ENCODE measurements around the gene ADTRP. TPM values are rescaled to one million over a fixed set of nuclear protein-coding genes. Genes with fewer than 3 reads are reported as not detected.

Gene ADTRP
- total RNA-seq, 2 donors from 2014 or later, result 0.74 to 1.0 TPM

DNA sequence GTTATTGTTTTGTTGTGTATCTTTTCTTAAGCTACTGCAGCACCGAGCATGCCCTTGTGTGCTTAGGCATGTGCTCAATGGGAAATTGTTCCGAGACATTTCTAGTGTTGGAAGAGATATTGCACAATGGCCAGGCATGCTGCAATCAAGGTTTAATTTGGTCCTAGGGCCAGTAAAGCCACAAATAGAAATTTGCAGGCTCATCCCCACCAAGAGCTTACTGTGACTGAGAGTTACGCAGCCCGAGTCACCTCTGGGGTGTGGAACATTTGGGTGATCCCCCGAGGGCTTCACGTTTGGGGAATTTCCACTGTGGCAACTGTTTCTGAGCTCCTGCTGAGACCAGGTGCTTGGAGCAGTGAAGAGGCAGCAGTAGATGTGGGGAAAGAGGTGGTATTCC is 65.8 kb downstream of the ADTRP start:
- intact Hi-C loops (cut with DNase I), result no loop called here
- TF ChIP-seq POLR2A (IDR thresholded peaks at IDR 0.05) (no peak), POLR2AphosphoS5 (IDR thresholded peaks at IDR 0.05) (no peak)
- TF ChIP-seq, protein P1, sequence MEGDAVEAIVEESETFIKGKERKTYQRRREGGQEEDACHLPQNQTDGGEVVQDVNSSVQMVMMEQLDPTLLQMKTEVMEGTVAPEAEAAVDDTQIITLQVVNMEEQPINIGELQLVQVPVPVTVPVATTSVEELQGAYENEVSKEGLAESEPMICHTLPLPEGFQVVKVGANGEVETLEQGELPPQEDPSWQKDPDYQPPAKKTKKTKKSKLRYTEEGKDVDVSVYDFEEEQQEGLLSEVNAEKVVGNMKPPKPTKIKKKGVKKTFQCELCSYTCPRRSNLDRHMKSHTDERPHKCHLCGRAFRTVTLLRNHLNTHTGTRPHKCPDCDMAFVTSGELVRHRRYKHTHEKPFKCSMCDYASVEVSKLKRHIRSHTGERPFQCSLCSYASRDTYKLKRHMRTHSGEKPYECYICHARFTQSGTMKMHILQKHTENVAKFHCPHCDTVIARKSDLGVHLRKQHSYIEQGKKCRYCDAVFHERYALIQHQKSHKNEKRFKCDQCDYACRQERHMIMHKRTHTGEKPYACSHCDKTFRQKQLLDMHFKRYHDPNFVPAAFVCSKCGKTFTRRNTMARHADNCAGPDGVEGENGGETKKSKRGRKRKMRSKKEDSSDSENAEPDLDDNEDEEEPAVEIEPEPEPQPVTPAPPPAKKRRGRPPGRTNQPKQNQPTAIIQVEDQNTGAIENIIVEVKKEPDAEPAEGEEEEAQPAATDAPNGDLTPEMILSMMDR (IDR thresholded peaks at IDR 0.05), result no peak
- H3K4me3 ChIP-seq, result no peak overlapping the region
- H3K4me1 ChIP-seq (replicated peaks), result no peaks in the 10 kb centered on the region
- H3K36me3 ChIP-seq, result no peaks in the 10 kb centered on the region
- no peak for DNase-seq (ENCODE audit: low spot score)
- no peaks in the 10 kb centered on the region for H3K27me3 ChIP-seq (replicated peaks; ENCODE audit: insufficient read depth)
- no peak overlapping the region for H3K27ac ChIP-seq
- no peaks in the 10 kb centered on the region for H3K9me3 ChIP-seq
- 73% methylated on average over 6 of the region's 6 CpGs for WGBS

DNA sequence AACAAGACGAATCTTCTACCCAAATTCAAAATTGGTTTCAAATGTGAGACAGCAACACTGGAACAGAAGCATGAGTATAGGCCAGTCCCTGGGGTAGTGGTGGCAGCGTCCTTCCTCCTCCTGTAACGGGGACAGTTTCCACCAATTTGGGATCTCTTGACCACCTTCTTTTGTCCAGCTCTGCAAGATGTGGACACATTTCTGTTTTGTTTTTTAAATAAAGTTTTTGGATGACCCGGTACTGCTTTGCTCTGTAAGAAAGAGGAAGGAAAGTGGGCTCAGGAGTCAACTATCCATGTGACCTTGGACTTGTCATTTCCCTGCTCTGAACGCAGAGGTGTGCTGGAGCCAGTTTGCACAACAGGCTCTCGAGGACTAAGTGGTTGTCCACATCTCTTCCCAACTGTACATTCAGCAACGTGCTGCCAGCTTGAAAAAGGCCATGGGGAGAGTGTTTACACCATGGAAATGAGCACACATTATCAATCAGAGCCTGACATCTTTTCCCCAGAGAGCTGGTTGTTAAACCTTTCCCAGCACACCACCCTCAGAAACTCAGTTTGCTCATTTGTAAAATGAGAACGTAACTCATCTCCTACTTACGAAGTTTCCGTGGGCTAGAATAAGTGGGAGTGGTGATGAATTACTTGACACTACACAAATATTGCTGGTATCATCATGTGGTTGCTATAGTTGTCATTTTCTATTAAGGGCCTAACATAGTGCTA is 66.5 kb downstream of the ADTRP start:
- Histone ChIP-seq H3K27me3 (replicated peaks; ENCODE audit: insufficient read depth) (no peaks in the 10 kb centered on the region), H3K27ac (no peak overlapping the region), H3K36me3 (no peaks in the 10 kb centered on the region), H3K4me3 (no peak overlapping the region), H3K9me3 (no peaks in the 10 kb centered on the region), H3K4me1 (replicated peaks) (no peaks in the 10 kb centered on the region)
- WGBS, result 76% methylated on average over 10 of the region's 10 CpGs
- TF ChIP-seq, protein P1 (IDR thresholded peaks at IDR 0.05), result no peak
- TF ChIP-seq POLR2AphosphoS5 (IDR thresholded peaks at IDR 0.05), result no peak
- no peak for TF ChIP-seq POLR2A (IDR thresholded peaks at IDR 0.05)
- intact Hi-C loops (cut with DNase I), result no loop called here
- DNase-seq (ENCODE audit: low spot score), result no peak

DNA sequence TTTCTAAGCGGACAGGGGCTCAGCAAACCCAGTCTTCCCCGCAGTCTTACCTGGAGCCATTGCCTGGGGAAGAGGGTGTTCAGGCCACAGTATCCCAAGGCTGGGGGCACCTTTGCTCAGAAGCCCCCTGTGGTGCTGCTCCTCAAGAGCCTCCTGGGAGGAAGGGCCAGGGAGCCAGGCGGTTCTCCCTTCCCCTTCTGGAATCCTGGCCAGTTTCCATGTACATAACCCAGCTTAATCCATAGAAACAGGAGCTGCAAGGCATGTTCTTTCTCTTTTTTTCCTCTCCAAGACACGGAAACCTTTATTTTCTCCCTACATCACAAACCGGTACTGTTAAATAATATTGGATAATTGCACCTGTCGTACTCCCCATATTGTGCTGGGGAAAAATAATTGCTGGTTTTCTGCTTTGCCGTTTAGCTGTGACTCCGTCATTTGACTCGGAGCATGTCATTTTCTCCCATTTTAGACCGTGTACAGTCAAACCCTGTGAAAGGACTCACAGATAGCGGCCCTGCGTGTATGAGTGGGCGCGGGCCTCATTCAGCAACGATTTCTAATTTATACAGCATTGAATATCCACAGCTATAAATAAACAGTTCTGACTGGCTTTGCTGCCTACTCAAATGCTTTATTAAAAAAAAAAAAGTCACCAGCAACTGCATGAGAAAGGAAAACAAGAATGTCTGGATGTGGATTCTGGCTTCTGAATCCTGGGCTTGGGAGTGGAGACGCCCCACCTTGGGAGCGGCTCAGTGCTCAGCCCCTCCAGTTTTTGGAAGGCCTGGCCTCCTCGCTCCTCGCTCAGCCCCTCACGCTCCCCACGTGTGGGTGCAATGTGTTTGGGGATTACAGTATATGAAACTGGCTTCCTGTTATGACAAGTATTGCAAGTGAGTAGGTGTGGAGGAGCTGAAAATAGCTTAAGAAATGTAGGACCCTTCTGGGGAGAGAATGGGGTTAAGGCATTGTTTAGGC is 67.3 kb downstream of the ADTRP start:
- H3K9me3 ChIP-seq, result no peaks in the 10 kb centered on the region
- no peak overlapping the region for H3K27ac ChIP-seq
- TF ChIP-seq, protein P1 (IDR thresholded peaks at IDR 0.05), result no peak
- TF ChIP-seq POLR2AphosphoS5 (IDR thresholded peaks at IDR 0.05) (no peak), POLR2A (IDR thresholded peaks at IDR 0.05) (no peak)
- H3K36me3 ChIP-seq, result no peaks in the 10 kb centered on the region
- no peaks in the 10 kb centered on the region for H3K4me1 ChIP-seq (replicated peaks)
- no peaks in the 10 kb centered on the region for H3K27me3 ChIP-seq (replicated peaks; ENCODE audit: insufficient read depth)
- no peak for DNase-seq (ENCODE audit: low spot score)
- H3K4me3 ChIP-seq, result no peak overlapping the region
- 61% methylated on average over 21 of the region's 21 CpGs for WGBS
- intact Hi-C loops (cut with DNase I), result no loop called here

DNA sequence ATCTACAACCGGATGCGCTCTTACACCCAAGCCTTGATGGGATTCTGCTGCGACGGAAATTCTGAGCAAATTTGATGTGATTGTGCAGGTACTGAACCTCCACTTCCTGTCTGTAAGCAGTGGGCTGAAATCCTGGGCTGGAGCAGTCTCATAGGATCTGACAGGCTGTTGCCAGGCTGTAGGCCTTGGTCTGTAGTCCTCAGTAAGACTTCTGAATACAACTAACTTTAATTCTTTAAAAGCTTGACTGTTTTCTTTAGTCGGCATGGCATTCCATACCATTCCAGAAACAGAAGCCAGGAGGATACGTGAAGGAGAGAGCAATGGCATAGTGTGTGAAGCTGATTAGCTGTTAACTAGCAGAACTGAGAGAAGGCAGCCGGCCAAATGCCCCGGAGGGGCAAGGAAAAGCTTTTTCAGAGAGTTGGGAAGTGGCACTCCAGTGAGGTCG is 68.3 kb downstream of the ADTRP start:
- H3K27ac ChIP-seq, result no peak overlapping the region
- no peaks in the 10 kb centered on the region for H3K4me1 ChIP-seq (replicated peaks)
- H3K36me3 ChIP-seq, result no peaks in the 10 kb centered on the region
- no peak for DNase-seq (ENCODE audit: low spot score)
- intact Hi-C loops (cut with DNase I), result no loop called here
- H3K27me3 ChIP-seq (replicated peaks; ENCODE audit: insufficient read depth), result no peaks in the 10 kb centered on the region
- no peak overlapping the region for H3K4me3 ChIP-seq
- 34% methylated on average over 9 of the region's 9 CpGs for whole genome bisulfite sequencing
- TF ChIP-seq POLR2A (IDR thresholded peaks at IDR 0.05) (no peak), POLR2AphosphoS5 (IDR thresholded peaks at IDR 0.05) (no peak)
- TF ChIP-seq, protein P1 (IDR thresholded peaks at IDR 0.05), result no peak
- no peaks in the 10 kb centered on the region for H3K9me3 ChIP-seq
